Breast epithelium (tissue), 4 donors: ENCODE measurements around the gene RALGDS. TPM values are rescaled to one million over a fixed set of nuclear protein-coding genes. Genes with fewer than 3 reads are reported as not detected.
"Not testable (repeated sequence)": the region's sequence is repeated elsewhere in the genome, so short reads cannot be mapped to it uniquely, and the experiment has no call there.

Experiments used
- DNase-seq, 2 donors: peaks; one replicate each; pipeline ENCODE4 v3.0.0-alpha.2; 2019; ENCODE audit warnings: low spot score in 2 of 2
- H3K27ac ChIP-seq, 2 donors: fragments of 200-600 bp; sonication (generic) in 1 of 2; one replicate each; pipeline ENCODE4 v1.5.1; 2016 to 2019; ENCODE audit warnings: mild to moderate bottlenecking in 1 of 2
- H3K27me3 ChIP-seq, 2 donors: fragments of 200-600 bp; sonication (generic) in 1 of 2; one replicate each; pipeline versions ENCODE4 v1.5.1 to v1.6.0; 2017 to 2019; ENCODE audit warnings: control low read depth in 1 of 2, mild to moderate bottlenecking in 1 of 2
- H3K36me3 ChIP-seq: fragments of 200-600 bp; one replicate; pipeline ENCODE4 v1.5.1; 2019
- H3K4me1 ChIP-seq, 2 donors: fragments of 200-600 bp; sonication (generic); one replicate each; pipeline ENCODE4 v1.5.1; 2016 to 2019; ENCODE audit warnings: control low read depth in 1 of 2
- H3K4me3 ChIP-seq, 3 donors: fragments of 200-600 bp; sonication (generic); 1 replicate in 2 of 3; 2 replicates in 1 of 3; pipeline ENCODE4 v1.5.1; 2016 to 2019; ENCODE audit warnings: mild to moderate bottlenecking in 3 of 3, moderate library complexity in 2 of 3
- H3K9me3 ChIP-seq, 2 donors: fragments of 200-600 bp; sonication (generic) in 1 of 2; one replicate each; pipeline ENCODE4 v1.5.1; 2016 to 2019; ENCODE audit warnings: control low read depth in 1 of 2
- CTCF ChIP-seq, 3 donors: fragments of 450-650 bp; IDR thresholded peaks; one replicate each; pipeline ENCODE4 v1.5.1; 2016 to 2017; ENCODE audit warnings: antibody characterized with exemption in 3 of 3, mild to moderate bottlenecking in 3 of 3, moderate library complexity in 3 of 3
- POLR2A ChIP-seq: fragments of 450-650 bp; IDR thresholded peaks from one replicate; pipeline ENCODE4 v1.6.1; 2016; ENCODE audit warnings: antibody characterized with exemption, mild to moderate bottlenecking, moderate library complexity
- POLR2AphosphoS5 ChIP-seq, 3 donors: sonication (generic); formaldehyde crosslinking; IDR thresholded peaks; one replicate each; pipeline ENCODE4 v1.6.1; 2017; ENCODE audit warnings: antibody characterized with exemption in 3 of 3
- intact Hi-C: fragments of 100-400 bp; cut with DNase I; formaldehyde crosslinking; loops from one replicate; pipeline ENCODE4 v1.15.1; 2023; ENCODE audit warnings: low total_unique reads
- total RNA-seq, 3 donors: library from RNA; depleted of rRNA; stranded (reverse); fragments of >200 nt; gene quantifications; one replicate each; pipeline ENCODE4 v1.1.0, GENCODE V29; 2016

RALGDS gene
- total RNA-seq, 3 donors from 2014 or later, result 52.0 to 94.1 (median 79.3) TPM

GRCh38 chr9:133076691-133077090 is 44.3 kb downstream of the RALGDS start:
- TF ChIP-seq POLR2AphosphoS5 (IDR thresholded peaks at IDR 0.05) (no peak), CTCF (IDR thresholded peaks at IDR 0.05) (no peak), POLR2A (no peak)
- Histone ChIP-seq H3K4me3 (no peak overlapping the region), H3K27ac (no peak overlapping the region), H3K4me1 (no peaks in the 10 kb centered on the region), H3K9me3 (no peaks in the 10 kb centered on the region), H3K27me3 (no peaks in the 10 kb centered on the region), H3K36me3 (no peaks in the 10 kb centered on the region)
- intact Hi-C loops, result no loop called here
- DNase-seq, result no peak

- TF ChIP-seq POLR2A (no peak), POLR2AphosphoS5 (IDR thresholded peaks at IDR 0.05) (no peak), CTCF (IDR thresholded peaks at IDR 0.05) (no peak)
- Histone ChIP-seq H3K27ac (no peak overlapping the region), H3K4me3 (no peak overlapping the region), H3K27me3 (no peaks in the 10 kb centered on the region), H3K36me3 (no peaks in the 10 kb centered on the region), H3K4me1 (no peaks in the 10 kb centered on the region), H3K9me3 (no peaks in the 10 kb centered on the region)
- no peak for DNase-seq
- intact Hi-C loops, result no loop called here
Observed at GRCh38 chr9:133075925-133076630, 45.0 kb downstream of the RALGDS start.

- no peak for DNase-seq
Observed at GRCh38 chr9:133074111-133074651, 46.9 kb downstream of the RALGDS start.

GRCh38 chr9:133073086-133074014 is 47.7 kb downstream of the RALGDS start:
- Histone ChIP-seq H3K4me3 (no peak overlapping the region), H3K27me3 (no peaks in the 10 kb centered on the region), H3K36me3 (no peaks in the 10 kb centered on the region), H3K4me1 (no peaks in the 10 kb centered on the region), H3K27ac (no peak overlapping the region), H3K9me3 (no peaks in the 10 kb centered on the region)
- intact Hi-C loops, result no loop called here
- TF ChIP-seq POLR2A (no peak), POLR2AphosphoS5 (IDR thresholded peaks at IDR 0.05) (no peak), CTCF (IDR thresholded peaks at IDR 0.05) (no peak)
- no peak for DNase-seq

More at GRCh38 chr9:133074111-133074651, 46.9 kb downstream of the RALGDS start:
- Histone ChIP-seq H3K9me3 (no peaks in the 10 kb centered on the region), H3K4me3 (no peak overlapping the region), H3K27me3 (no peaks in the 10 kb centered on the region), H3K4me1 (no peaks in the 10 kb centered on the region), H3K27ac (no peak overlapping the region), H3K36me3 (no peaks in the 10 kb centered on the region)
- TF ChIP-seq POLR2A (no peak), CTCF (IDR thresholded peaks at IDR 0.05) (no peak), POLR2AphosphoS5 (IDR thresholded peaks at IDR 0.05) (no peak)
- intact Hi-C loops, result no loop called here

GRCh38 chr9:133072210-133072609 is 48.8 kb downstream of the RALGDS start:
- intact Hi-C loops, H3K27ac ChIP-seq, H3K27me3 ChIP-seq, H3K36me3 ChIP-seq, H3K4me3 ChIP-seq, DNase-seq, H3K4me1 ChIP-seq, H3K9me3 ChIP-seq: not testable (repeated sequence)
